Cardiac fibroblast (primary cell): ENCODE results near the gene TNNI3K.

Experiments
- DNase-seq, 2 donors: peaks; one replicate each; pipeline versions ENCODE4 v3.0.0 to v3.0.0-alpha.2; 2010; ENCODE audit warnings: low read depth in 2 of 2
- H3K4me3 ChIP-seq, 2 donors: replicated peaks in 1 of 2; 1 replicate in 1 of 2; 2 replicates in 1 of 2; pipeline ENCODE4 v1.5.1; 2011; ENCODE audit warnings: low read depth in 2 of 2, low read length in 2 of 2, mild to moderate bottlenecking in 2 of 2, moderate library complexity in 1 of 2
- TF ChIP-seq, protein P1 (sequence below): IDR thresholded peaks from one replicate; pipeline ENCODE4 v1.5.1; 2011; ENCODE audit warnings: low read depth, mild to moderate bottlenecking, low read length, inconsistent platforms

TNNI3K gene

GRCh38 chr1:74235153-74235552, at the start of gene TNNI3K:
TNNI3K (plus strand) TSS chr1:74235387; CDS start chr1:74235452, 65 bp downstream.
- no peak for DNase-seq
- TF ChIP-seq, protein P1, sequence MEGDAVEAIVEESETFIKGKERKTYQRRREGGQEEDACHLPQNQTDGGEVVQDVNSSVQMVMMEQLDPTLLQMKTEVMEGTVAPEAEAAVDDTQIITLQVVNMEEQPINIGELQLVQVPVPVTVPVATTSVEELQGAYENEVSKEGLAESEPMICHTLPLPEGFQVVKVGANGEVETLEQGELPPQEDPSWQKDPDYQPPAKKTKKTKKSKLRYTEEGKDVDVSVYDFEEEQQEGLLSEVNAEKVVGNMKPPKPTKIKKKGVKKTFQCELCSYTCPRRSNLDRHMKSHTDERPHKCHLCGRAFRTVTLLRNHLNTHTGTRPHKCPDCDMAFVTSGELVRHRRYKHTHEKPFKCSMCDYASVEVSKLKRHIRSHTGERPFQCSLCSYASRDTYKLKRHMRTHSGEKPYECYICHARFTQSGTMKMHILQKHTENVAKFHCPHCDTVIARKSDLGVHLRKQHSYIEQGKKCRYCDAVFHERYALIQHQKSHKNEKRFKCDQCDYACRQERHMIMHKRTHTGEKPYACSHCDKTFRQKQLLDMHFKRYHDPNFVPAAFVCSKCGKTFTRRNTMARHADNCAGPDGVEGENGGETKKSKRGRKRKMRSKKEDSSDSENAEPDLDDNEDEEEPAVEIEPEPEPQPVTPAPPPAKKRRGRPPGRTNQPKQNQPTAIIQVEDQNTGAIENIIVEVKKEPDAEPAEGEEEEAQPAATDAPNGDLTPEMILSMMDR: no peak
- H3K4me3 ChIP-seq: no peak within 1 kb of the TSS

DNA sequence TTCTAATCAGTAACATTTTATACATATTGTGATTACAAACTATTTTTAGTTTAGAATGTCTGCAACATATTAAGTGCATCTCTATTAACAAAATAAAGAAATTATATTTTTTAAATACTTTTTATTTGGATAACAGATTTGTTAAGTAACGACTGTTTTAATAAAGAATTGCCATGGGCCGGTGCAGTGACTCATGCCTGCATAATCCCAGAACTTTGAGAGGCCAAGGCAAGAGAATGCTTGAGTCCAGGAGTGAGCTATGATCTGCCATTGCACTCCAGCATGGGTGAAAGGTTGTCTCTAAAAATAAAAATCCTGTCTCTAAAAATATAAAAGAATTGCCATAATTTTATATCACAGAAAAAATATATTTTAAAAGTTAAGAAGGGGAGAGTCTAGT, 41.3 kb upstream of the TNNI3K start:
- H3K4me3 ChIP-seq: no peak overlapping the region
- peak; percentile 17 to 59 for DNase-seq
- TF ChIP-seq, protein P1: no peak

DNA sequence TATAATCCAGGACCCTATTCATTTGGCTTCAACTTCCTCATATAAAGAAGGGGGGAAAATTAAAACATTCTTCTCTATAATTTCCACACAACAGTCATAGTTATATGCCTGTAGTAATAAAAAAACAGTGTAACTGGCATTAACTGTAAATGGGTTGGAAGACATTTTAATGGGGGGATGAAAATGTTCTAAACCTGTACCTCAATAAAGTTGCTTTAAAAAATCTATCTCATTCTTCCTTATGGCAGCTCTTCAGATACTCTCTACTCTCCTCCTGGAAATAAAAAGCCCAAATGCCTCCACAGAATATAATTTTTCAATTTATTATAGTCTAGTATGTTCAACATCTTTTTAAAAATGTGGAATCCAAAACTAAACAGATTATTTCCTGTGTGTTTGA, 39.8 kb upstream of the TNNI3K start:
- DNase-seq: no peak
- TF ChIP-seq, protein P1: no peak
- no peak overlapping the region for H3K4me3 ChIP-seq

DNA sequence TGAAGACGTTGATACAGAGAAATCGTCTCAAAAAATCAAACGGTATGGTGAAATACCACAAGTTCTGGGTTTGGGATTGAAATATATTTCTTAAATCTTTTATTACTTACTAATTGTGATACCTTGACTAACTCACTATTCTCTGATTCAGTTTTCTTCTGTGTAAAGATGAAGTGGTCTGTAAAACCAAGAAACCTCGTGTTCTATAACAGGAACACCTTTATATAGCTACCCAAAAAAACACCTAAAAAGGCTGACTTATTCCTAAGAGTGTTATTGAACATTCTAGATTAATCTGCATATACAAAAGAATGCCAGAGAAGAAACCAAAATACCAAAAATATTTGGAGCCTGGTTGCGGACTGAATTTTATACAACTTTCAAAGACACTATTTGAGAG, 37.9 kb upstream of the TNNI3K start:
- TF ChIP-seq, protein P1: no peak
- no peak for DNase-seq
- H3K4me3 ChIP-seq: peak overlapping the region; percentile 70 to 72

DNA sequence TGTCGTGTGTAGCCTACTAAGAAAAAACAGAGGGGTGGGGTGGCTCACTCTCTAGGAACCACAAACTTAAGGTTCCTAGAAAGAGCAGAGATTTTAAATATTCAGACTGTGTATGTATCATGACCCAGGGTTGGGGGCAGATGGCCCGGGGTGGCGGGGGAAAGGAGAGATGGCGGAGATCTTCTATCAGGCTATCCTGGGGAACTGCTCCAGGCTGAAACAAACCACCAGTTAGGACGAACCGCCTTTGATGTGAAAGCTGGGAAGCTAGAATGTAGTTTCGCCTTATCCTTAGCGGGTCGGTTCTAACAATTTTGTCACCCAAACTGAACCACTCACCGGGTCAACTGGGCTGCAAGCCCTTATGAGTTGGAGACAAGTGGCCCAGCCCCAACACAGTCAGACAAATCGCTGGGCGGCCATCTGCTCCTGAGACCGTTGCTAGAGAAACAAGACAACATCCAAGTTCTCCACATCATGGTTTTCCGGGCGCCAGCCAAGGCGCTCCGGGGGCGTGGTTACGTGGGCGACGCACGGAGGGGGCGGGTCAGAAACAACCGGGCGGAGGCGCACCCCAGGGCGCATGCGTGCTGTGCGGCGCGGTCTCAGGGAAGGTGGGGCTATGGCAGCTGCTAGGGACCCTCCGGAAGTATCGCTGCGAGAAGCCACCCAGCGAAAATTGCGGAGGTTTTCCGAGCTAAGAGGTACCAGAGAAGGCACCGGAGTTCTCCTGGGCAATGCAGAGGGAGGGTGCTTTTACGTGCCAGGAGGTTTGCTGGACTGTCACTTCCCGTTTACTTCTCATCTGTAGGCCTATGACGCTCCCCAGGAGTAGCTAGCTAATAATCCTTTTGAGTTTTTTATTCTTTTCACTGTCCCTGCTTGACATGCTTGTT, 37.3 kb upstream of the TNNI3K start, which contains the start of the genes FPGT and LRRIQ3:
TSS of gene FPGT (plus strand) at position 586 of the 896 bp plus-strand sequence. CDS start at position 623, 37 bp downstream.
TSS of gene LRRIQ3 (minus strand) at position 520 of the 896 bp plus-strand sequence. CDS start 14,492 bp downstream, outside the sequence.
- DNase-seq: peak; percentile 96 to 97
- TF ChIP-seq, protein P1: no peak
- peak within 1 kb of the TSS; percentile 70 to 72 for H3K4me3 ChIP-seq

DNA sequence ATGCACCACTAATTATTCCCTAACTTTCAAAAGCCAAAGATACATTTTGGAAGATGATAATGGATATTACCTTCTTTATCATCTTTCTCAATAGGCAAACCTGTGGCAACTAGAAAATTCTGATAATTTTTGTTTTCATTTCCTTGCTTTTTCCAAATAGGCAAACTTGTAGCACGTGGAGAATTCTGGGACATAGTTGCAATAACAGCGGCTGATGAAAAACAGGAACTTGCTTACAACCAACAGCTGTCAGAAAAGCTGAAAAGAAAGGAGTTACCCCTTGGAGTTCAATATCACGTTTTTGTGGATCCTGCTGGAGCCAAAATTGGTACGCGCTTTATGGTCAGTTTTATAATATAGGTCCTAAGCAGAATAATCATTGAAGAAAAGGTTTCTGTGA, 35.7 kb upstream of the TNNI3K start:
- peak; percentile 14 to 20 for DNase-seq
- TF ChIP-seq, protein P1: no peak
- H3K4me3 ChIP-seq: no peak overlapping the region
